T-cell (primary cell): ENCODE results near the gene ING5. TPM values are rescaled to one million over a fixed set of nuclear protein-coding genes. Genes with fewer than 3 reads are reported as not detected.

Experiments used
- ATAC-seq, 4 experiments: fragments of 200-7000 bp in 3 of 4; fragments of 150-1000 bp in 1 of 4; cut with Tn5 transposase; replicated peaks in 1 of 4; 1 replicate in 3 of 4; 2 replicates in 1 of 4; pipeline ENCODE4 v1.10.0; 2021; ENCODE audit warnings: moderate library complexity in 3 of 4, mild to moderate bottlenecking in 2 of 4, moderate number of reproducible peaks in 1 of 4
- CTCF ChIA-PET, 2 donors: fragments of 300-600 bp; sonication (Branson Sonifier 250); formaldehyde crosslinking; loops; one replicate each; lab custom pipeline; 2022; ENCODE audit warnings: antibody characterized with exemption in 2 of 2; lab: Charles Lee
- POLR2A ChIA-PET, 2 donors: fragments of 300-600 bp; sonication (Branson Sonifier 250); formaldehyde crosslinking; loops; one replicate each; lab custom pipeline; 2022; ENCODE audit warnings: antibody characterized with exemption in 2 of 2; lab: Charles Lee
- DNase-seq, 35 experiments: peaks; one replicate each; pipeline versions ENCODE4 v3.0.0 to v3.0.0-alpha.2; 2013 to 2023
- H3K27ac ChIP-seq: one replicate; pipeline ENCODE4 v1.5.1; 2013; ENCODE audit warnings: low read length
- H3K27me3 ChIP-seq, 2 experiments: replicated peaks in 1 of 2; 1 replicate in 1 of 2; 2 replicates in 1 of 2; pipeline versions ENCODE4 v1.6.1 to v1.7.0; 2013; ENCODE audit warnings: low read length in 1 of 2, mixed read lengths in 1 of 2; ENCODE audit not compliant: control insufficient read depth in 2 of 2, insufficient read depth in 2 of 2; ENCODE audit errors: extremely low read depth in 1 of 2
- H3K36me3 ChIP-seq, 2 donors: 1 replicate in 1 of 2; 2 replicates in 1 of 2; pipeline versions ENCODE4 v1.6.1 to v1.7.0; 2013; ENCODE audit warnings: low read length in 1 of 2; ENCODE audit not compliant: control insufficient read depth in 2 of 2, insufficient read depth in 1 of 2; ENCODE audit errors: extremely low read depth in 1 of 2
- H3K4me1 ChIP-seq, 2 experiments: 1 replicate in 1 of 2; 2 replicates in 1 of 2; pipeline versions ENCODE4 v1.6.1 to v1.7.0; 2013; ENCODE audit warnings: low read length in 2 of 2, mixed read lengths in 1 of 2; ENCODE audit not compliant: insufficient read depth in 2 of 2, control insufficient read depth in 1 of 2; ENCODE audit errors: extremely low read depth in 1 of 2
- H3K4me3 ChIP-seq, 2 donors: 1 replicate in 1 of 2; 2 replicates in 1 of 2; pipeline versions ENCODE4 v1.5.1 to v1.7.0; 2013; ENCODE audit warnings: mild to moderate bottlenecking in 2 of 2, low read length in 1 of 2, moderate library complexity in 1 of 2; ENCODE audit not compliant: control insufficient read depth in 1 of 2; ENCODE audit errors: extremely low read depth in 1 of 2
- H3K9me3 ChIP-seq: 2 replicates; pipeline ENCODE4 v1.7.0; 2013
- H3K27ac Mint-ChIP-seq, 2 donors: one replicate each; pipeline ENCODE4 v1.8.0; 2020 to 2021; ENCODE audit warnings: mild to moderate bottlenecking in 2 of 2, mixed read lengths in 2 of 2
- H3K27me3 Mint-ChIP-seq, 2 donors: one replicate each; pipeline ENCODE4 v1.8.0; 2021 to 2022; ENCODE audit warnings: mixed read lengths in 2 of 2
- H3K36me3 Mint-ChIP-seq: one replicate; pipeline ENCODE4 v1.8.0; 2021; ENCODE audit warnings: mixed read lengths
- H3K4me1 Mint-ChIP-seq, 3 donors: one replicate each; pipeline ENCODE4 v1.8.0; 2020 to 2022; ENCODE audit warnings: mixed read lengths in 3 of 3, mild to moderate bottlenecking in 1 of 3
- H3K4me3 Mint-ChIP-seq, 3 donors: one replicate each; pipeline ENCODE4 v1.8.0; 2020 to 2022; ENCODE audit warnings: mild to moderate bottlenecking in 3 of 3, mixed read lengths in 3 of 3, moderate library complexity in 3 of 3
- H3K9me3 Mint-ChIP-seq, 3 donors: one replicate each; pipeline ENCODE4 v1.8.0; 2020 to 2022; ENCODE audit warnings: mixed read lengths in 3 of 3
- WGBS: methylation state at CpG from one replicate; pipeline ENCODE4 v1.1.5; 2013; ENCODE audit warnings: missing lambda C conversion rate; ENCODE audit not compliant: insufficient coverage; 5-methylcytosine and 5-hydroxymethylcytosine counted together
- total RNA-seq, 35 experiments: library from RNA in 6 of 35; stranded (reverse) in 6 of 35; fragments of 120-200 nt in 1 of 35; gene quantifications; one replicate each; pipeline versions ENCODE4 v1.2.1 to v1.2.4 and lab custom pipeline; 2013 to 2026

ING5 gene
- total RNA-seq, 5 donors from 2014 or later (not counting 1 experiment from before 2014, with no cell fraction given): 63.0 to 98.0 (median 77.4) TPM

DNA sequence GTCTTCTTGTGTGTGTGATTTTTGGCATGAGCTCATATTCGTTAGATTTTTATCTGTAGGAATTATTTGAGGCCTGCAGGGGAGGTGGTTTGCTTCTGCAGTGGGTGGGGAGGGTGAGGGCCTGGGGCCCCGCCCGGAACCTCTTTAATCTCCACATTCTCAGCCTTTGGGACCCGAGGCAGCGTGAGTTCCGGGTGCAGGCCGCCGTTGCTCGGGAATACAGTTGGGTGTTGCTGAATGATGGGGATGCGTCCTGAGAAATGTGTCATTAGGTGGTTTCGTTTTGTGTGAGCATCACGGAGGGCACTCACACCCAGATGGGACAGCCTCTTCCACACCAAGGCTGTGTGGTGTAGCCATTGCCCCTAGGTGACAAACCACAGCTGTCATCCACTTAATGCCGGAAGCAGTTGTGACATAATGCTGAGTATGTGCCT lies 61.1 kb downstream of the ING5 start:
- Histone ChIP-seq H3K9me3 (no peaks in the 10 kb centered on the region), H3K27me3 (peaks cover 0 to 3% of the 10 kb centered on the region in 2 experiments), H3K36me3 (no peaks in the 10 kb centered on the region), H3K4me3 (peak overlapping the region in 1 of 2 donors; percentile 42), H3K27ac (peak overlapping the region; percentile 89), H3K4me1 (peaks cover 0 to 63% of the 10 kb centered on the region in 2 experiments)
- Mint-ChIP-seq H3K27me3 (no peaks in the 10 kb centered on the region), H3K27ac (peak overlapping the region; percentile 86 to 88), H3K36me3 (peaks cover 21% of the 10 kb centered on the region), H3K4me3 (peak overlapping the region; percentile 67 to 71 (median 69)), H3K4me1 (peaks cover 16 to 35% (median 20%) of the 10 kb centered on the region in 3 donors), H3K9me3 (peaks cover 0 to 3% (median 3%) of the 10 kb centered on the region in 3 donors)
- POLR2A ChIA-PET: interaction anchor here in 1 of 2 donors (0.6 to 2.0 kb wide), 4 partner anchors 42 to 105 kb away, joined by 3 to 9 read pairs (median 3); partner anchors contain the start of gene DTYMK
- ATAC-seq: peak; percentile 71 to 91 (median 79)
- no CpG with 5 or more reads among the region's 13 CpGs for WGBS
- CTCF ChIA-PET: interaction anchor here in 1 of 2 donors (1.0 to 1.5 kb wide), 5 partner anchors 22 to 116 kb away, joined by 3 to 10 read pairs (median 5); partner anchors contain the start of gene D2HGDH
- DNase-seq: peak; percentile 33 to 87 (median 66)

GRCh38 chr2:241763551-241764274 lies 61.9 kb downstream of the ING5 start:
- DNase-seq: peak in 19 of 35 experiments; percentile 13 to 69 (median 33)
- Mint-ChIP-seq H3K36me3 (peaks cover 19% of the 10 kb centered on the region), H3K27ac (peak overlapping the region; percentile 86 to 88), H3K4me3 (peak overlapping the region; percentile 25 to 71 (median 67)), H3K9me3 (peaks cover 0 to 3% (median 3%) of the 10 kb centered on the region in 3 donors), H3K4me1 (peaks cover 16 to 35% (median 20%) of the 10 kb centered on the region in 3 donors), H3K27me3 (no peaks in the 10 kb centered on the region)
- WGBS: 70% methylated on average over 3 of the region's 20 CpGs
- Histone ChIP-seq H3K27ac (peak overlapping the region; percentile 89), H3K4me1 (peaks cover 0 to 59% of the 10 kb centered on the region in 2 experiments), H3K4me3 (peak overlapping the region in 1 of 2 donors; percentile 42), H3K27me3 (peaks cover 0 to 3% of the 10 kb centered on the region in 2 experiments), H3K36me3 (no peaks in the 10 kb centered on the region), H3K9me3 (no peaks in the 10 kb centered on the region)
- ATAC-seq: peak in 2 of 4 experiments; percentile 28 to 35
- CTCF ChIA-PET: interaction anchor here (0.6 to 1.5 kb wide), 5 partner anchors 29 to 115 kb away, joined by 3 to 10 read pairs (median 5); partner anchors contain the start of gene D2HGDH (in 1 of the 2)
- POLR2A ChIA-PET: interaction anchor here (0.6 to 2.0 kb wide), 5 partner anchors 20 to 105 kb away, joined by 3 to 9 read pairs (median 3); no protein-coding TSS in a partner anchor

- Histone ChIP-seq H3K27me3 (peaks cover 0 to 3% of the 10 kb centered on the region in 2 experiments), H3K9me3 (no peaks in the 10 kb centered on the region), H3K4me3 (no peak overlapping the region), H3K4me1 (peaks cover 0 to 51% of the 10 kb centered on the region in 2 experiments), H3K36me3 (no peaks in the 10 kb centered on the region), H3K27ac (no peak overlapping the region)
- H3K36me3 Mint-ChIP-seq: peaks cover 12% of the 10 kb centered on the region
- H3K27ac Mint-ChIP-seq: peak overlapping the region in 1 of 2 donors; percentile 20
- ChIA-PET POLR2A (interaction anchor here (0.6 kb wide), 2 partner anchors 19 to 26 kb away, joined by 3 to 4 read pairs; no protein-coding TSS in a partner anchor), CTCF (interaction anchor here in 1 of 2 donors (0.6 kb wide), 1 partner anchor 68 kb away, joined by 5 read pairs; no protein-coding TSS in a partner anchor)
- no peak overlapping the region for H3K4me3 Mint-ChIP-seq
- peaks cover 0 to 3% (median 3%) of the 10 kb centered on the region in 3 donors for H3K9me3 Mint-ChIP-seq
- DNase-seq: peak in 1 of 35 experiments; percentile 17
- no peaks in the 10 kb centered on the region for H3K27me3 Mint-ChIP-seq
- peaks cover 16 to 31% (median 20%) of the 10 kb centered on the region in 3 donors for H3K4me1 Mint-ChIP-seq
- ATAC-seq: no peak
- WGBS: 91% methylated on average over 24 of the region's 27 CpGs
These were observed 62.7 kb downstream of the ING5 start for GRCh38 chr2:241764275-241765241.

DNA sequence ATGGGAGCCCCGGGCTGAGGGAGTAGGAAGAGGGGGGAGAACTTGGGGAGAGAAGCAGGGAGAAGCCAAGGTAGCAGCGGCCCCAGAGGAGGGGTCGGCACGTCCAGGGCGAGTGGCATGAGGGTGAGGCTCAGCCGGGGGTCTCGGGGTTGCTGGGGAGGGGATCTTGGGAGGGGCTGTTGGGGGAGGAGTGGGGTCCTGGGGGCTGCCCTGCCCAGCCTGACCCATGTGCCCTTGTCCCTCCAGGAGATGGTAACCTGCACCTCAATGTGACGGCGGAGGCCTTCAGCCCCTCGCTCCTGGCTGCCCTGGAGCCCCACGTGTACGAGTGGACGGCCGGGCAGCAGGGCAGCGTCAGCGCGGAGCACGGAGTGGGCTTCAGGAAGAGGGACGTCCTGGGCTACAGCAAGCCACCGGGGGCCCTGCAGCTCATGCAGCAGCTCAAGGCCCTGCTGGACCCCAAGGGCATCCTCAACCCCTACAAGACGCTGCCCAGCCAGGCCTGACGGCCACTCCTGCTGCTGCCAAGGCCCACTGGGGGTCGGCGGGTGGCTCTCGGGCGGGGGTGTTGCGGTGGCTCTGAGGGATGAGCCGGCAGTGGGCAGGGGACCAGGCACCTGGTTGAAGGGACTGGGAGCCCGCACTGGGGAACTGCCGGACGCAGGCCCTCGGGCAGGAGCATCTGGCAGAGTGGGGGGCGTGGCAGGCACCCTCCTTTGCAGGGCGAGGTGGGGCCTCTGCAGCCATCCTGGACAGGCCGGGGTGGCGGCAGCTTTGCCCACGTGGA lies 65.8 kb downstream of the ING5 start:
- Mint-ChIP-seq H3K27me3 (no peaks in the 10 kb centered on the region), H3K4me3 (no peak overlapping the region), H3K9me3 (no peaks in the 10 kb centered on the region), H3K36me3 (no peaks in the 10 kb centered on the region), H3K4me1 (peaks cover 17 to 28% (median 22%) of the 10 kb centered on the region in 3 donors), H3K27ac (no peak overlapping the region)
- ATAC-seq (no peak), DNase-seq (peak in 2 of 35 experiments; percentile 12 to 19)
- Histone ChIP-seq H3K27me3 (no peaks in the 10 kb centered on the region), H3K9me3 (no peaks in the 10 kb centered on the region), H3K36me3 (no peaks in the 10 kb centered on the region), H3K4me1 (peaks cover 2 to 39% of the 10 kb centered on the region in 2 experiments), H3K27ac (no peak overlapping the region), H3K4me3 (no peak overlapping the region)
- ChIA-PET CTCF (no interaction called here), POLR2A (no interaction called here)
- 91% methylated on average over 25 of the region's 37 CpGs for WGBS

DNA sequence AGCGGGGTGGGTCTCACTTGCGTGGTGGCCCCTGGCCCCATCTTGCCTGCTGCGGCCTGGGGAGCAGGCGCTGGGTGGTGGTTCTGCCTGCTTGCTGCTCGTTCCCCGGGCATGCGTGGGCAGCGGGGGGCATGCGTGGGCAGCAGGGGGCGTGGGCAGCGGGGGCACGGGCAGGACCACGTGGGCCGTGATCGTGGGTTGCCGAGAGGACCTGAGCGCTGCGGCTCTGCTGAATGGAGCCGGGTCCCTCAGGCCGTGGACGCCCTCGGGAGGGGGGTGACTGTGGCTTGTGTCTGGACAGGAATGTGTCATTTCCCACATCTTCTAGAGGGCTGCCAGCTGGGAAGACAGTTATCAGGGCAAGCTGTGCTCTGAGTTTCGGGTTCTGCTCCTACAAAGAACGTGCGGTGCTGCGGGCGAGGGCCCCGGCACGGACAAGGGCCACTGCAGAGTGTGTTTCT lies 66.4 kb downstream of the ING5 start:
- no peaks in the 10 kb centered on the region for H3K9me3 Mint-ChIP-seq
- H3K27ac Mint-ChIP-seq: no peak overlapping the region
- Histone ChIP-seq H3K27ac (no peak overlapping the region), H3K36me3 (no peaks in the 10 kb centered on the region), H3K4me1 (peaks cover 2 to 40% of the 10 kb centered on the region in 2 experiments), H3K27me3 (no peaks in the 10 kb centered on the region), H3K4me3 (no peak overlapping the region), H3K9me3 (no peaks in the 10 kb centered on the region)
- H3K27me3 Mint-ChIP-seq: no peaks in the 10 kb centered on the region
- no peak overlapping the region for H3K4me3 Mint-ChIP-seq
- 94% methylated on average over 24 of the region's 29 CpGs for WGBS
- H3K4me1 Mint-ChIP-seq: peaks cover 13 to 26% (median 17%) of the 10 kb centered on the region in 3 donors
- ChIA-PET CTCF (no interaction called here), POLR2A (no interaction called here)
- ATAC-seq (no peak), DNase-seq (peak in 1 of 35 experiments; percentile 10)
- H3K36me3 Mint-ChIP-seq: no peaks in the 10 kb centered on the region
